Mucosa of descending colon (tissue), 3 donors: Measurements from ENCODE around the gene TMEM86B. TPM values are rescaled to one million over a fixed set of nuclear protein-coding genes. Genes with fewer than 3 reads are reported as not detected.
A peak's percentile ranks its signal among the peaks of the same experiment; 100 is the strongest.

Experiments
- ATAC-seq: fragments of 200-7000 bp; cut with Tn5 transposase; one replicate; pipeline ENCODE4 v1.9.1; 2020; ENCODE audit warnings: mild to moderate bottlenecking, moderate library complexity
- DNase-seq, 3 donors: peaks; one replicate each; pipeline ENCODE4 v3.0.0-alpha.2; 2020
- H3K36me3 ChIP-seq: fragments of 200-600 bp; one replicate; pipeline ENCODE4 v1.8.0; 2021; ENCODE audit warnings: low read depth, mild to moderate bottlenecking
- H3K4me1 ChIP-seq: fragments of 200-600 bp; one replicate; pipeline ENCODE4 v1.8.0; 2021; ENCODE audit warnings: low read depth, mild to moderate bottlenecking
- H3K4me3 ChIP-seq: fragments of 200-600 bp; one replicate; pipeline ENCODE4 v1.8.0; 2021; ENCODE audit warnings: mild to moderate bottlenecking
- H3K9me3 ChIP-seq: fragments of 200-600 bp; one replicate; pipeline ENCODE4 v1.8.0; 2021; ENCODE audit warnings: mild to moderate bottlenecking
- CTCF ChIP-seq: fragments of 200-600 bp; IDR thresholded peaks from one replicate; pipeline ENCODE4 v1.8.0; 2022; ENCODE audit warnings: antibody characterized with exemption, mild to moderate bottlenecking
- intact Hi-C, 2 donors: fragments of 100-400 bp; cut with DNase I in 1 of 2; cut with micrococcal nuclease in 1 of 2; formaldehyde crosslinking; loops; one replicate each; pipeline versions ENCODE4 v1.11.0 to v1.11.1; 2022; cut with DNase I, micrococcal nuclease
- total RNA-seq, 3 donors: library from RNA; stranded (reverse); fragmentation: NEBNext Ultra II Directional in 2 of 3; extraction: Animal tissue kit (Norgen Biotek cat#: 25700) in 2 of 3; gene quantifications; one replicate each; pipeline versions ENCODE4 v1.2.1 to v1.2.4, GENCODE V29; 2021 to 2023
- donor health status: DM: no; HTN: no; CAD: no; lungs with moderate emphysema.
- donor health status: DM: no; HTN: no; CAD: no.
- donor health status: DM: no; HTN: yes; CAD: no.

The TMEM86B gene
- total RNA-seq, 3 donors from 2014 or later, result 3.4 to 4.5 (median 3.7) TPM

DNA sequence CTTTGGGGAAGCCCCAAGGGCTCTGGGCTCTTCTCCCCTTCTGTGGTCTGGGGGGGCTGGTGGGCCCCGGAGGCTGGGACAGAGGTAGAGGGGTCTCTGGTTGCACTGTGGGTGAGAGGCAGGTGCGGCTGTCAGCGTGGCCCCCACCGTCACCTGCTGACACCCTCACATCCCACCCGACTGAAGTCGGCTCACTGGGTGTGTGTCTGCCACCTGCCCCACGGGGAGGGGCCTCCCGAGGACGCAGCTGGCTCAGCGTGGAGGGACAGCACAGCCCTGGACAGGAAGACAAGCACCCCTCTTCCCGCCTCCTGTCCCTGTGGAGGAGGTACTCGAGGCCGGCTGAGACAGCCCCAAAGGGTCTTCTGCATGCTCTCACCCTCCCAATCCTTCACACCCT is 2.2 kb upstream of the TMEM86B start:
- Histone ChIP-seq H3K4me1 (no peaks in the 10 kb centered on the region), H3K9me3 (no peaks in the 10 kb centered on the region), H3K4me3 (no peak overlapping the region), H3K36me3 (peaks cover 8% of the 10 kb centered on the region)
- ATAC-seq (no peak), DNase-seq (no peak)
- intact Hi-C loops, result no loop called here
- no peak for TF ChIP-seq CTCF

DNA sequence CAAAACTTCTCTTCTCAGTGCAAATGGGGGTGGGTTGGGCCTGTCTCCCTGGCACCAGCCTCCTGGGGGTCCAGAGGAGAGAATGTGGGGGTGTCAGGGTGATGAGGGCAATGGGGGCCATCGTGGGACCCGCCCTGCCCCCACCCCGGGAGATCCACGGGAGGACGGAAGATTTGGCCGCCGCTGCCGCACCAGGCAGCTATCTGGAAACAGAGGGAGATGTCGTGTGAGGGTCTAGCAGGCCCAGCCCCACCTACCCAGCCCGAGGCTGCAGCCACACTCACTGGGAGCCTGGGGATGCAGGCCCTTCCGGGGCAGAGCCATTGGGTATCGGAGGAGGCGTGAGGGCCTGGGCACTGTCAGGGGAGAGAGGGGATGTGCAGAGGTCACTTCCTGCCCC is 1.8 kb upstream of the TMEM86B start:
- H3K9me3 ChIP-seq, result no peaks in the 10 kb centered on the region
- peaks cover 8% of the 10 kb centered on the region for H3K36me3 ChIP-seq
- DNase-seq, result no peak
- no peak for ATAC-seq
- no peak for TF ChIP-seq CTCF
- no peaks in the 10 kb centered on the region for H3K4me1 ChIP-seq
- intact Hi-C loops, result no loop called here
- H3K4me3 ChIP-seq, result no peak overlapping the region

- TF ChIP-seq CTCF, result no peak
- intact Hi-C loops, result no loop called here
- ATAC-seq (no peak), DNase-seq (peak in 1 of 3 donors; percentile 48)
- H3K4me1 ChIP-seq, result no peaks in the 10 kb centered on the region
- no peak overlapping the region for H3K4me3 ChIP-seq
- no peaks in the 10 kb centered on the region for H3K9me3 ChIP-seq
- peaks cover 8% of the 10 kb centered on the region for H3K36me3 ChIP-seq
Observed at GRCh38 chr19:55229789-55230182, 1.2 kb upstream of the TMEM86B start.

DNA sequence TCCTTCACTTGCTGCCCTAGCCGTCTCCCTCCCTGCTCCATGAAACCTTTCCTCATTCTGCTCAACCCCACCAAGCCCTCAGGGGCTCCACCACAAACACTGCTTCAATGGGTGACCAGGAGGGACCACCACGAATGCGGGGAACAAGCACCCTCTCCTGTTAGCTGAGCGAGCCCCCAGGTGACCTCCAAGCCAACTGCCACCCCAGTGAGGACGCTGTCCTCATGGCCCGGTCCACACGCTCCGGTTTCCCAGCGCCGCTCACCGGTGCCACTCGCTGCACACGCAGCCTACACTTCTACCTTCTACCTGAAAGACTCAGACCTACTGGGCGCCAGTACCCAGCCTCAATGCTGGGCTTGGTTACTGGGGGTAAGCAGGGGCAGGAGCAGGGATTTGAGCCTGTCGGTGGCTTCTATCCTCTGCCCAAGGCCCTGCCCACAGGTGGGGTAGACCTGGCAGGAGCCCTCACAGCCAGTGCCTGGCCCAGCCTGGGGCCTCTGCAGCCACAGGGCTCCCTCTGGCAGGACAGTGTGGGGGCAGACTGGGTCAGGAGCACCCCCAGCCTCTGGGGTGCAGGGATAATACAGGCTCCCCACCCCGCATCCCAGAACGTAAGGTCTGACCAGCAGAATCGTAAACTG is 704 bp upstream of the TMEM86B start:
- no peak for TF ChIP-seq CTCF
- Histone ChIP-seq H3K4me3 (no peak overlapping the region), H3K36me3 (peaks cover 8% of the 10 kb centered on the region), H3K4me1 (no peaks in the 10 kb centered on the region), H3K9me3 (no peaks in the 10 kb centered on the region)
- intact Hi-C loops, result no loop called here
- no peak for ATAC-seq
- DNase-seq, result no peak

DNA sequence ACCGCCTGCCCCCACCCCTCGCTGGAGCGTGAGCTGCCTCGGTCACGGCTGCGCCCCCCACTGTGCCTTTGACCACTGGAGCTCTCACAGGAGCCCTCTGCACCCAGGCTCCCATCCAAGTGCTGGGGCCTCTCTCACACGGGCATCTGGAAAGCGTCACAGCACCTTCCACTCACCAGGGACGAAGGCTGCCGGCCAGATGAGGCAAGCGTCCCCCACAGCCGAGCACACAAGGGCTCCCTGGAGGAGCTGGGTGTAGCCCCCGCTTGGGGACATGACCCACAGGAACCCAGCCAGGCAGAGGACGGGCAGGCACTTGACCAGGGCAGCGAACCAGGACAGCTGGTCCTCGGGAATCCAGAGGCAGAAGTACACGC is 560 bp downstream of the TMEM86B start:
- no peak for DNase-seq
- Histone ChIP-seq H3K4me1 (no peaks in the 10 kb centered on the region), H3K9me3 (no peaks in the 10 kb centered on the region), H3K36me3 (peaks cover 8% of the 10 kb centered on the region), H3K4me3 (no peak overlapping the region)
- TF ChIP-seq CTCF, result no peak
- intact Hi-C loops, result no loop called here
- ATAC-seq, result no peak
